SH-SY5Y (cell line): ENCODE measurements around the gene TRDN.

Experiments used
- GATA2 ChIP-seq: IDR thresholded peaks from 2 replicates; pipeline ENCODE4 v1.6.1; 2011; ENCODE audit warnings: mild to moderate bottlenecking, low read depth, low read length
- GATA3 ChIP-seq: IDR thresholded peaks from 2 replicates; pipeline ENCODE4 v1.6.1; 2011; ENCODE audit warnings: low read depth, mild to moderate bottlenecking, low read length, moderate library complexity

- TF ChIP-seq GATA3 (no peak), GATA2 (no peak)
Observed at GRCh38 chr6:123648020-123648580, 11.3 kb upstream of the TRDN start.
